ENCODE measurements around the gene TNNI3.

Gene TNNI3

GRCh38 chr19:55153652-55154264 is 3.8 kb downstream of the TNNI3 start:
- H3K9me3 ChIP-seq: no peaks in the 10 kb centered on the region
- peaks cover 0 to 76% of the 10 kb centered on the region in 2 donors for H3K27me3 ChIP-seq
- H3K36me3 ChIP-seq: no peaks in the 10 kb centered on the region
- intact Hi-C loops (cut with DNase I; ENCODE audit: low total_unique reads): no loop called here
- no peak overlapping the region for H3K4me3 ChIP-seq
- H3K4me1 ChIP-seq: peaks cover 0 to 13% (median 3%) of the 10 kb centered on the region in 4 donors
- DNase-seq: no peak
- no peak for TF ChIP-seq CTCF (IDR thresholded peaks at IDR 0.05)
- H3K27ac ChIP-seq: no peak overlapping the region

- H3K36me3 ChIP-seq: no peaks in the 10 kb centered on the region
- intact Hi-C loops (cut with DNase I; ENCODE audit: low total_unique reads): no loop called here
- DNase-seq: no peak
- no peak overlapping the region for H3K4me3 ChIP-seq
- no peaks in the 10 kb centered on the region for H3K9me3 ChIP-seq
- peaks cover 0 to 12% (median 3%) of the 10 kb centered on the region in 4 donors for H3K4me1 ChIP-seq
- peaks cover 0 to 76% of the 10 kb centered on the region in 2 donors for H3K27me3 ChIP-seq
- no peak overlapping the region for H3K27ac ChIP-seq
- TF ChIP-seq CTCF (IDR thresholded peaks at IDR 0.05): no peak
These were observed 5.5 kb downstream of the TNNI3 start for GRCh38 chr19:55152017-55152416.

GRCh38 chr19:55149078-55150003 is 8.2 kb downstream of the TNNI3 start, which contains the start of gene TNNT1:
TNNT1 (minus strand) TSS chr19:55149206; CDS start chr19:55147157, 2,049 bp downstream.
- peaks cover 7 to 79% of the 10 kb centered on the region in 2 donors for H3K27me3 ChIP-seq
- DNase-seq: no peak
- no peak within 1 kb of the TSS for H3K4me3 ChIP-seq

GRCh38 chr19:55147545-55148251 is 9.8 kb downstream of the TNNI3 start:
- peaks cover 0 to 13% (median 4%) of the 10 kb centered on the region in 4 donors for H3K4me1 ChIP-seq
- H3K27me3 ChIP-seq: peaks cover 7 to 86% of the 10 kb centered on the region in 2 donors
- no peak overlapping the region for H3K27ac ChIP-seq
- H3K4me3 ChIP-seq: no peak overlapping the region
- no peaks in the 10 kb centered on the region for H3K9me3 ChIP-seq
- H3K36me3 ChIP-seq: no peaks in the 10 kb centered on the region
- TF ChIP-seq CTCF (IDR thresholded peaks at IDR 0.05): no peak
- intact Hi-C loops (cut with DNase I; ENCODE audit: low total_unique reads): loop anchor here (5.0 kb wide), 1 partner anchor 355 kb away; no protein-coding TSS in a partner anchor
- DNase-seq: no peak

More at GRCh38 chr19:55149078-55150003, 8.2 kb downstream of the TNNI3 start, which contains the start of gene TNNT1:
- no peak within 1 kb of the TSS for H3K27ac ChIP-seq
- H3K4me1 ChIP-seq: peaks cover 0 to 13% (median 4%) of the 10 kb centered on the region in 4 donors
- H3K36me3 ChIP-seq: no peaks in the 10 kb centered on the region
- H3K9me3 ChIP-seq: no peaks in the 10 kb centered on the region
- TF ChIP-seq CTCF (IDR thresholded peaks at IDR 0.05): no peak
- intact Hi-C loops (cut with DNase I; ENCODE audit: low total_unique reads): loop anchor here (5.0 kb wide), 1 partner anchor 353 kb away; no protein-coding TSS in a partner anchor

GRCh38 chr19:55146705-55147273 is 10.7 kb downstream of the TNNI3 start:
- Histone ChIP-seq H3K9me3 (no peaks in the 10 kb centered on the region), H3K4me3 (no peak overlapping the region), H3K27me3 (peaks cover 7 to 92% of the 10 kb centered on the region in 2 donors), H3K27ac (no peak overlapping the region), H3K36me3 (no peaks in the 10 kb centered on the region), H3K4me1 (peaks cover 0 to 13% (median 4%) of the 10 kb centered on the region in 4 donors)
- DNase-seq: no peak
- no peak for TF ChIP-seq CTCF (IDR thresholded peaks at IDR 0.05)
- intact Hi-C loops (cut with DNase I; ENCODE audit: low total_unique reads): loop anchor here (5.0 kb wide), 1 partner anchor 356 kb away; no protein-coding TSS in a partner anchor

Measured in tibial artery (tissue), 4 donors.